Thyroid gland (tissue), 4 donors: ENCODE results near the gene KRT6C.

Source experiments
- CTCF ChIP-seq, 6 experiments: fragments of 200-600 bp in 3 of 6; fragments of 450-650 bp in 3 of 6; sonication (generic) in 3 of 6; IDR thresholded peaks; one replicate each; pipeline ENCODE4 v1.5.1; 2016 to 2019; ENCODE audit warnings: antibody characterized with exemption in 6 of 6, mild to moderate bottlenecking in 2 of 6, inconsistent platforms in 1 of 6, moderate library complexity in 1 of 6
- POLR2A ChIP-seq, 2 donors: fragments of 450-650 bp; IDR thresholded peaks; one replicate each; pipeline ENCODE4 v1.6.1; 2017; ENCODE audit warnings: antibody characterized with exemption in 2 of 2, mild to moderate bottlenecking in 2 of 2, moderate library complexity in 1 of 2

GRCh38 chr12:52496054-52496453 is 22.4 kb upstream of the KRT6C start:
- TF ChIP-seq CTCF (IDR thresholded peaks at IDR 0.05): no peak
- no peak for TF ChIP-seq POLR2A (IDR thresholded peaks at IDR 0.05)
